ENCODE results near the gene TBCB.

Gene TBCB

GRCh38 chr19:36108684-36109083 lies 6.6 kb upstream of the TBCB start:
- Histone ChIP-seq H4K91ac (ENCODE audit: low read depth, low read length, poor library complexity) (no peak overlapping the region), H3K9ac (ENCODE audit: low read depth, low read length, poor library complexity) (no peak overlapping the region), H3K14ac (ENCODE audit: low read length) (no peak overlapping the region), H2AK5ac (ENCODE audit: low read depth, low read length) (no peak overlapping the region), H3K9me3 (replicated peaks in 1 of 2; ENCODE audit: control insufficient read depth in 2 of 2, insufficient read depth in 1 of 2, low read depth in 1 of 2, low read length in 2 of 2) (peaks cover 0 to 2% of the 10 kb centered on the region in 2 donors), H3K36me3 (replicated peaks in 1 of 2; ENCODE audit: control insufficient read depth in 2 of 2, insufficient read depth in 2 of 2, low read length in 2 of 2) (peaks cover 38 to 66% of the 10 kb centered on the region in 2 donors), H2AFZ (ENCODE audit: low read length) (no peak overlapping the region), H3K18ac (ENCODE audit: low read length) (no peak overlapping the region), H3K79me1 (ENCODE audit: low read depth, low read length) (peaks cover 16% of the 10 kb centered on the region), H3K4me1 (ENCODE audit: control insufficient read depth in 2 of 2, insufficient read depth in 1 of 2, low read depth in 1 of 2, low read length in 2 of 2) (peaks cover 0 to 18% of the 10 kb centered on the region in 2 donors), H4K8ac (ENCODE audit: low read depth, low read length) (no peak overlapping the region), H3K27me3 (ENCODE audit: control insufficient read depth in 3 of 3, insufficient read depth in 3 of 3, low read depth in 1 of 3, low read length in 3 of 3) (peaks cover 0 to 1% (median 0%) of the 10 kb centered on the region in 3 experiments), H2BK5ac (ENCODE audit: low read length) (no peak overlapping the region), H3K27ac (replicated peaks; ENCODE audit: low read length) (no peak overlapping the region), H3K4ac (ENCODE audit: low read length) (no peak overlapping the region), H3K4me3 (ENCODE audit: low read length in 2 of 2) (no peak overlapping the region), H2BK120ac (ENCODE audit: low read depth, low read length) (no peak overlapping the region), H3K4me2 (ENCODE audit: insufficient read depth, low read length, poor library complexity, severe bottlenecking) (no peak overlapping the region), H3K23ac (ENCODE audit: low read depth, low read length, poor library complexity) (no peak overlapping the region), H2BK15ac (ENCODE audit: low read length) (no peak overlapping the region), H2BK12ac (ENCODE audit: low read length) (no peak overlapping the region)
- DNase-seq (ENCODE audit: low spot score) = no peak
- WGBS, 2 donors (ENCODE audit: extremely low coverage in 2 of 2, insufficient read length in 2 of 2, insufficient replicate concordance in 1 of 2) = no CpG with 5 or more reads among the region's 3 CpGs

DNA sequence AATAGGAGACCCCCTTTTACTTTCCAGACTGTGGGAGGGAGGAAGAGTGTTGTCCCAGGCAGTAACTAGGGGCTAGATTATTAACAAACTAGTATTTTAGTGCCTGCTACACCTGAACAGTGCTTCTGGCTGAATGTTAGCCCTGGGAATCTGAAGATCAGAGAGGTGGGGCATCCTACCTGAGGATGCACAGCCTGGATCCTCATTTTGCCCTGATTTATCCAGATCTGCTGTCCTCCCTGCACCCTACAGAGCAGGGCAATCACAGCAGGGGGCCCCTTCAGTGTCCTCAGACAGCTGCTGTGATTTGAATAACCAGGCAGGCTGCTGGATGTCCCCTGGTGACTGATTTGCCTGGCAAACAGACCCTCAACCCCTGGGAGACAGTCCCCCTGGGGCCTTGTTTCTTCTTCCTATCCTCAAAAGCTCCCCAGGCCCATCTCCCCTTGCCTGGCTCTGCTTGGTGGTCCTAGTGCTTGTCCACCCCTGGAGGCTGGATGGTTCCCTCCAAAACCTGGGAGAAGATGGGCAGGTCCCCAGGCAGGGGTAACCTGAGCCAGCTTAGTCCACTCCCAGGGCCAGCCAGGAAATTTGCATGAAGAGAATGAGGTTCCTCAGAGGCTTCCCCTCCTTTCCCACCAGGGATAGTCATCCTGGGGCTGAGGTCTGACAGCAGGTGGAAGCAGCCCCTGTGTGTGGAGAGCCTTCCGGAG lies 4.6 kb upstream of the TBCB start, which contains the start of gene OVOL3:
Gene OVOL3, plus strand, starts transcription at position 657 of the 713 bp plus-strand sequence. CDS start 60 bp downstream, outside the sequence.
- Histone ChIP-seq H2BK15ac (ENCODE audit: low read length) (no peak within 1 kb of the TSS), H3K18ac (ENCODE audit: low read length) (peak within 1 kb of the TSS; percentile 70), H3K36me3 (replicated peaks in 1 of 2; ENCODE audit: control insufficient read depth in 2 of 2, insufficient read depth in 2 of 2, low read length in 2 of 2) (peaks cover 22 to 48% of the 10 kb centered on the region in 2 donors), H3K9ac (ENCODE audit: low read depth, low read length, poor library complexity) (peak within 1 kb of the TSS; percentile 75), H4K91ac (ENCODE audit: low read depth, low read length, poor library complexity) (no peak within 1 kb of the TSS), H3K23ac (ENCODE audit: low read depth, low read length, poor library complexity) (no peak within 1 kb of the TSS), H3K27ac (replicated peaks; ENCODE audit: low read length) (peak within 1 kb of the TSS; percentile 23), H3K4me1 (ENCODE audit: control insufficient read depth in 2 of 2, insufficient read depth in 1 of 2, low read depth in 1 of 2, low read length in 2 of 2) (peaks cover 6 to 22% of the 10 kb centered on the region in 2 donors), H2BK5ac (ENCODE audit: low read length) (peak within 1 kb of the TSS; percentile 13), H3K4ac (ENCODE audit: low read length) (no peak within 1 kb of the TSS), H4K8ac (ENCODE audit: low read depth, low read length) (no peak within 1 kb of the TSS), H2BK120ac (ENCODE audit: low read depth, low read length) (no peak within 1 kb of the TSS), H3K79me1 (ENCODE audit: low read depth, low read length) (peaks cover 19% of the 10 kb centered on the region), H2BK12ac (ENCODE audit: low read length) (no peak within 1 kb of the TSS), H3K9me3 (replicated peaks in 1 of 2; ENCODE audit: control insufficient read depth in 2 of 2, insufficient read depth in 1 of 2, low read depth in 1 of 2, low read length in 2 of 2) (peaks cover 0 to 2% of the 10 kb centered on the region in 2 donors), H2AK5ac (ENCODE audit: low read depth, low read length) (no peak within 1 kb of the TSS), H3K14ac (ENCODE audit: low read length) (no peak within 1 kb of the TSS), H3K4me2 (ENCODE audit: insufficient read depth, low read length, poor library complexity, severe bottlenecking) (no peak within 1 kb of the TSS), H2AFZ (ENCODE audit: low read length) (no peak within 1 kb of the TSS), H3K4me3 (ENCODE audit: low read length in 2 of 2) (no peak within 1 kb of the TSS), H3K27me3 (ENCODE audit: control insufficient read depth in 3 of 3, insufficient read depth in 3 of 3, low read depth in 1 of 3, low read length in 3 of 3) (peaks cover 0 to 1% (median 0%) of the 10 kb centered on the region in 3 experiments)
- DNase-seq (ENCODE audit: low spot score) = no peak
- WGBS, 2 donors (ENCODE audit: extremely low coverage in 2 of 2, insufficient read length in 2 of 2, insufficient replicate concordance in 1 of 2) = no CpG with 5 or more reads among the region's 1 CpG

DNA sequence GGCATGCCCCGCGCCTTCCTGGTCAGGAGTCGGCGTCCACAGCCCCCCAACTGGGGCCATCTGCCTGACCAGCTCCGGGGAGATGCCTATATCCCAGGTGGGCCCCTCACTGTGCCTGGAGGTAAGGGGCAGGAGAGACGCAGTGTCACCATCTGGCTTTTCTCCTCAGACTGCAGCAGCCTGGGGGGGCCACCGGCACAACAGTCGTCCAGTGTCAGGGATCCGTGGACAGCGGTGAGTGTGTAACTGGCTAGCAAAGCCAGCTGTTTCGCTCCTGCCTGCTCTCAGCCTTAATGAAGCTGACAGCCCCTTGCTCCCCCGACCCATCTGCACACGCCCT lies 4.1 kb upstream of the TBCB start:
- H3K27ac ChIP-seq (replicated peaks; ENCODE audit: low read length) = peak overlapping the region; percentile 23
- no peak overlapping the region for H2AK5ac ChIP-seq (ENCODE audit: low read depth, low read length)
- DNase-seq (ENCODE audit: low spot score) = no peak
- no peak overlapping the region for H2AFZ ChIP-seq (ENCODE audit: low read length)
- H4K91ac ChIP-seq (ENCODE audit: low read depth, low read length, poor library complexity) = no peak overlapping the region
- peaks cover 0 to 1% (median 0%) of the 10 kb centered on the region in 3 experiments for H3K27me3 ChIP-seq (ENCODE audit: control insufficient read depth in 3 of 3, insufficient read depth in 3 of 3, low read depth in 1 of 3, low read length in 3 of 3)
- no peak overlapping the region for H3K4me2 ChIP-seq (ENCODE audit: insufficient read depth, low read length, poor library complexity, severe bottlenecking)
- H3K79me1 ChIP-seq (ENCODE audit: low read depth, low read length) = peaks cover 19% of the 10 kb centered on the region
- H2BK15ac ChIP-seq (ENCODE audit: low read length) = no peak overlapping the region
- H3K9ac ChIP-seq (ENCODE audit: low read depth, low read length, poor library complexity) = peak overlapping the region; percentile 75
- no peak overlapping the region for H4K8ac ChIP-seq (ENCODE audit: low read depth, low read length)
- no peak overlapping the region for H3K14ac ChIP-seq (ENCODE audit: low read length)
- H3K18ac ChIP-seq (ENCODE audit: low read length) = peak overlapping the region; percentile 5
- no peak overlapping the region for H3K4ac ChIP-seq (ENCODE audit: low read length)
- H3K4me3 ChIP-seq (ENCODE audit: low read length in 2 of 2) = no peak overlapping the region
- no peak overlapping the region for H2BK120ac ChIP-seq (ENCODE audit: low read depth, low read length)
- H3K36me3 ChIP-seq (replicated peaks in 1 of 2; ENCODE audit: control insufficient read depth in 2 of 2, insufficient read depth in 2 of 2, low read length in 2 of 2) = peaks cover 19 to 44% of the 10 kb centered on the region in 2 donors
- no peak overlapping the region for H2BK5ac ChIP-seq (ENCODE audit: low read length)
- H3K9me3 ChIP-seq (replicated peaks in 1 of 2; ENCODE audit: control insufficient read depth in 2 of 2, insufficient read depth in 1 of 2, low read depth in 1 of 2, low read length in 2 of 2) = peaks cover 0 to 2% of the 10 kb centered on the region in 2 donors
- H3K23ac ChIP-seq (ENCODE audit: low read depth, low read length, poor library complexity) = no peak overlapping the region
- H3K4me1 ChIP-seq (ENCODE audit: control insufficient read depth in 2 of 2, insufficient read depth in 1 of 2, low read depth in 1 of 2, low read length in 2 of 2) = peaks cover 8 to 25% of the 10 kb centered on the region in 2 donors
- WGBS, 2 donors (ENCODE audit: extremely low coverage in 2 of 2, insufficient read length in 2 of 2, insufficient replicate concordance in 1 of 2) = no CpG with 5 or more reads among the region's 13 CpGs
- no peak overlapping the region for H2BK12ac ChIP-seq (ENCODE audit: low read length)

DNA sequence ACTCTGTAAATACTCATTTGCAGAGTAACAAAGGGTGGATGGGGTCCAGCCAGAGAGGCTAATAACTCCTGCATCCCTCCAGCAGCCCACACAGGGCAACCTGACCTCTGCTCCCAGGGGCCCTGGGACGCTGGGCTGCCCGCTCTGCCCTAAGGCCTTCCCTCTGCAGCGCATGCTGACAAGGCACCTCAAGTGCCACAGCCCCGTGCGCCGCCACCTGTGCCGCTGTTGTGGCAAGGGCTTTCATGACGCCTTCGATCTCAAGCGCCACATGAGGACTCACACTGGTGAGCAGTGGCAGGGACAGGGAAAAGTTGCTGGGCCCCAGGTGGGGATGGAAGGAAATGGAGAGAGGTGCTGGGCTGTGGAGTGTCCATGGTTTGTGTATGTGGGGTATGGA lies 2.6 kb upstream of the TBCB start:
- WGBS, 2 donors (ENCODE audit: extremely low coverage in 2 of 2, insufficient read length in 2 of 2, insufficient replicate concordance in 1 of 2) = no CpG with 5 or more reads among the region's 10 CpGs
- Histone ChIP-seq H3K9me3 (replicated peaks in 1 of 2; ENCODE audit: control insufficient read depth in 2 of 2, insufficient read depth in 1 of 2, low read depth in 1 of 2, low read length in 2 of 2) (peaks cover 0 to 2% of the 10 kb centered on the region in 2 donors), H3K23ac (ENCODE audit: low read depth, low read length, poor library complexity) (no peak overlapping the region), H3K18ac (ENCODE audit: low read length) (no peak overlapping the region), H3K14ac (ENCODE audit: low read length) (no peak overlapping the region), H2AFZ (ENCODE audit: low read length) (no peak overlapping the region), H3K36me3 (replicated peaks in 1 of 2; ENCODE audit: control insufficient read depth in 2 of 2, insufficient read depth in 2 of 2, low read length in 2 of 2) (peaks cover 17 to 44% of the 10 kb centered on the region in 2 donors), H3K79me1 (ENCODE audit: low read depth, low read length) (peaks cover 19% of the 10 kb centered on the region), H3K4me2 (ENCODE audit: insufficient read depth, low read length, poor library complexity, severe bottlenecking) (no peak overlapping the region), H3K4me1 (ENCODE audit: control insufficient read depth in 2 of 2, insufficient read depth in 1 of 2, low read depth in 1 of 2, low read length in 2 of 2) (peaks cover 8 to 27% of the 10 kb centered on the region in 2 donors), H3K27ac (replicated peaks; ENCODE audit: low read length) (no peak overlapping the region), H4K91ac (ENCODE audit: low read depth, low read length, poor library complexity) (no peak overlapping the region), H2BK5ac (ENCODE audit: low read length) (no peak overlapping the region), H3K4me3 (ENCODE audit: low read length in 2 of 2) (peak overlapping the region in 1 of 2 donors; percentile 19), H3K4ac (ENCODE audit: low read length) (no peak overlapping the region), H2BK120ac (ENCODE audit: low read depth, low read length) (no peak overlapping the region), H3K9ac (ENCODE audit: low read depth, low read length, poor library complexity) (peak overlapping the region; percentile 16), H4K8ac (ENCODE audit: low read depth, low read length) (no peak overlapping the region), H2AK5ac (ENCODE audit: low read depth, low read length) (peak overlapping the region; percentile 65), H2BK12ac (ENCODE audit: low read length) (peak overlapping the region; percentile 46), H3K27me3 (ENCODE audit: control insufficient read depth in 3 of 3, insufficient read depth in 3 of 3, low read depth in 1 of 3, low read length in 3 of 3) (peaks cover 0 to 1% (median 0%) of the 10 kb centered on the region in 3 experiments), H2BK15ac (ENCODE audit: low read length) (no peak overlapping the region)
- DNase-seq (ENCODE audit: low spot score) = no peak

All from neuronal stem cell (in vitro differentiated cells).